Posterior vena cava (tissue), 2 donors: ENCODE measurements around the gene HDHD2. TPM values are rescaled to one million over a fixed set of nuclear protein-coding genes. Genes with fewer than 3 reads are reported as not detected.
"Not testable (repeated sequence)": the region's sequence is repeated elsewhere in the genome, so short reads cannot be mapped to it uniquely, and the experiment has no call there.

ENCODE experiments used
- DNase-seq: peaks from one replicate; pipeline ENCODE4 v3.0.0-alpha.2; 2020; ENCODE audit warnings: low spot score
- intact Hi-C, 2 donors: fragments of 100-400 bp; cut with DNase I; formaldehyde crosslinking; loops; one replicate each; pipeline versions ENCODE4 v1.14.1 to v1.14.2; 2022 to 2023
- long read RNA-seq, 2 donors: library from polyadenylated mRNA; unstranded; transcript quantifications; one replicate each; pipeline ENCODE4 v2.0.0, GENCODE V29; 2020 to 2021
- total RNA-seq, 2 donors: library from RNA; stranded (reverse); fragmentation: NEBNext Ultra II Directional; extraction: Animal tissue kit (Norgen Biotek cat#: 25700); gene quantifications; one replicate each; pipeline ENCODE4 v1.2.1, GENCODE V29; 2021
- donor health status: DM: yes; HTN: yes; CAD: no.
- donor health status: DM: yes; HTN: yes; CAD: no.

HDHD2 gene
- 10 to 100 TPM; 28.7 to 30.6 TPM for total RNA-seq
- long read RNA-seq, donor 1, transcript HDHD2-201 (7 exons, 2,212 nt), result major isoform, 8 of 13 reads
- long read RNA-seq, donor 1, partial matches to known transcripts, result 1 of 13 reads
- long read RNA-seq, donor 1, other reads (novel, unspliced or antisense), result 1 of 13 reads
- long read RNA-seq, donor 2, transcript HDHD2-205 (7 exons, 2,224 nt), result minor isoform, 20 of 99 reads
- long read RNA-seq, donor 2, transcript HDHD2-201 (7 exons, 2,212 nt), result major isoform, 67 of 99 reads
- long read RNA-seq, donor 2, partial matches to known transcripts, result 1 of 99 reads
- long read RNA-seq, donor 2, other reads (novel, unspliced or antisense), result 7 of 99 reads

GRCh38 chr18:47150029-47150823, at the start of gene HDHD2:
TSS of gene HDHD2 (minus strand) at chr18:47150500. CDS start at chr18:47136439, 14,061 bp downstream.
- DNase-seq, result peak; percentile 95
- intact Hi-C loops, result no loop called here

- intact Hi-C loops, DNase-seq: not testable (repeated sequence)
Measured at GRCh38 chr18:47195961-47196360, 45.7 kb upstream of the HDHD2 start.

- no peak for DNase-seq
- intact Hi-C loops, result no loop called here
Measured at GRCh38 chr18:47191961-47192360, 41.7 kb upstream of the HDHD2 start.

- intact Hi-C loops, result no loop called here
- DNase-seq, result no peak
Measured at GRCh38 chr18:47187721-47188120, 37.4 kb upstream of the HDHD2 start.

GRCh38 chr18:47184419-47185050, 34.2 kb upstream of the HDHD2 start:
- no peak for DNase-seq
- intact Hi-C loops, result no loop called here

- intact Hi-C loops, DNase-seq: not testable (repeated sequence)
Measured at GRCh38 chr18:47182156-47182555, 31.9 kb upstream of the HDHD2 start.

GRCh38 chr18:47180765-47181164, 30.5 kb upstream of the HDHD2 start:
- intact Hi-C loops, result no loop called here

GRCh38 chr18:47179520-47179919, 29.2 kb upstream of the HDHD2 start:
- no peak for DNase-seq
- intact Hi-C loops, result loop anchor here in 1 of 2 donors (5.0 kb wide), 1 partner anchor 942 kb away; no protein-coding TSS in a partner anchor

More at GRCh38 chr18:47180765-47181164, 30.5 kb upstream of the HDHD2 start:
- no peak for DNase-seq

- peak; percentile 98 for DNase-seq
- intact Hi-C loops, result loop anchor here in 1 of 2 donors (5.0 kb wide), 1 partner anchor 939 kb away; no protein-coding TSS in a partner anchor
Measured at GRCh38 chr18:47175898-47176575, 25.7 kb upstream of the HDHD2 start, which contains the start of gene IER3IP1. TSS of gene IER3IP1 (minus strand) at chr18:47176364. CDS start at chr18:47176277, 87 bp downstream.

- intact Hi-C loops, result loop anchor here in 1 of 2 donors (5.0 kb wide), 1 partner anchor 938 kb away; no protein-coding TSS in a partner anchor
- no peak for DNase-seq
Measured at GRCh38 chr18:47175283-47175897, 25.1 kb upstream of the HDHD2 start.

- intact Hi-C loops, result loop anchor here in 1 of 2 donors (5.0 kb wide), 1 partner anchor 937 kb away; no protein-coding TSS in a partner anchor
Measured at GRCh38 chr18:47174545-47175116, 24.3 kb upstream of the HDHD2 start.

GRCh38 chr18:47172476-47172875, 22.2 kb upstream of the HDHD2 start:
- intact Hi-C loops, result no loop called here
- DNase-seq, result no peak

More at GRCh38 chr18:47174545-47175116, 24.3 kb upstream of the HDHD2 start:
- no peak for DNase-seq

- DNase-seq, result no peak
- intact Hi-C loops, result no loop called here
Measured at GRCh38 chr18:47168913-47169312, 18.6 kb upstream of the HDHD2 start.

- intact Hi-C loops, result no loop called here
- no peak for DNase-seq
Measured at GRCh38 chr18:47168509-47168908, 18.2 kb upstream of the HDHD2 start.

GRCh38 chr18:47166294-47166693, 16.0 kb upstream of the HDHD2 start:
- intact Hi-C loops, result no loop called here

GRCh38 chr18:47163241-47163640, 12.9 kb upstream of the HDHD2 start:
- intact Hi-C loops, result no loop called here
- DNase-seq, result no peak

More at GRCh38 chr18:47166294-47166693, 16.0 kb upstream of the HDHD2 start:
- no peak for DNase-seq

- DNase-seq, result no peak
- intact Hi-C loops, result no loop called here
Measured at GRCh38 chr18:47160256-47160655, 10.0 kb upstream of the HDHD2 start.

- intact Hi-C loops, DNase-seq: not testable (repeated sequence)
Measured at GRCh38 chr18:47158404-47158803, 8.1 kb upstream of the HDHD2 start.
